OCI-LY7 (cell line): ENCODE data around the gene SMIM7.

Experiments
- EZH2phosphoT487 ChIP-seq: fragments of 200-600 bp; sonication (generic); IDR thresholded peaks from 2 replicates; pipeline ENCODE4 v1.6.1; 2018; ENCODE audit warnings: low read depth, borderline replicate concordance, mild to moderate bottlenecking, mixed run types, antibody characterized with exemption, low read length, moderate library complexity, mixed read lengths
- TF ChIP-seq, protein P1 (sequence below): fragments of 200-600 bp; sonication (generic); conservative IDR thresholded peaks from 2 replicates; pipeline ENCODE4 v1.5.1; 2014; ENCODE audit warnings: mild to moderate bottlenecking, antibody characterized with exemption, low read length, moderate library complexity, mixed read lengths

DNA sequence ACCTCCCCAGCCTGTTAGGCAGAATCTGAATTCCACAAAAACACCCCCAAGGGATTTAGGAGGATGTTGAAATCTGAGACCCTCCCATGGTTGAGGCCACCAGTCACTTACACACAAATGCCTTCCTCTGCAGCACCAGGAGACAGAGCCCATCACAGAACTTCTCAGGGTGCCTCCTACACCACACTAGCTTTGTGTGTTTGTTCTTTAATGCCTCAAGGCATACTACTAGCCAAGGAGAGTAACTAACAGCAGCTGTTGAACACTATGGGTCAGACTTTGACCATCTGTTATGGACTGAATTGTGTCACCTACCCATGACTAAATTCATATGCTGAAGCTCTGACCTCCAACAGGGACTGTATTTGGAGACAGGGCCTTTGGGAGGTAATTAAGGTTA, 22.4 kb downstream of the SMIM7 start:
- TF ChIP-seq, protein P1, sequence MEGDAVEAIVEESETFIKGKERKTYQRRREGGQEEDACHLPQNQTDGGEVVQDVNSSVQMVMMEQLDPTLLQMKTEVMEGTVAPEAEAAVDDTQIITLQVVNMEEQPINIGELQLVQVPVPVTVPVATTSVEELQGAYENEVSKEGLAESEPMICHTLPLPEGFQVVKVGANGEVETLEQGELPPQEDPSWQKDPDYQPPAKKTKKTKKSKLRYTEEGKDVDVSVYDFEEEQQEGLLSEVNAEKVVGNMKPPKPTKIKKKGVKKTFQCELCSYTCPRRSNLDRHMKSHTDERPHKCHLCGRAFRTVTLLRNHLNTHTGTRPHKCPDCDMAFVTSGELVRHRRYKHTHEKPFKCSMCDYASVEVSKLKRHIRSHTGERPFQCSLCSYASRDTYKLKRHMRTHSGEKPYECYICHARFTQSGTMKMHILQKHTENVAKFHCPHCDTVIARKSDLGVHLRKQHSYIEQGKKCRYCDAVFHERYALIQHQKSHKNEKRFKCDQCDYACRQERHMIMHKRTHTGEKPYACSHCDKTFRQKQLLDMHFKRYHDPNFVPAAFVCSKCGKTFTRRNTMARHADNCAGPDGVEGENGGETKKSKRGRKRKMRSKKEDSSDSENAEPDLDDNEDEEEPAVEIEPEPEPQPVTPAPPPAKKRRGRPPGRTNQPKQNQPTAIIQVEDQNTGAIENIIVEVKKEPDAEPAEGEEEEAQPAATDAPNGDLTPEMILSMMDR, result no peak
- no peak for TF ChIP-seq EZH2phosphoT487
